Neutrophil (primary cell): Measurements from ENCODE around the gene LPCAT4.
"Not testable (repeated sequence)": the region's sequence is repeated elsewhere in the genome, so short reads cannot be mapped to it uniquely, and the experiment has no call there.

ENCODE experiments used
- H3K27ac ChIP-seq: fragments of 200-600 bp; sonication (generic); 2 replicates; pipeline ENCODE4 v1.5.1; 2016; ENCODE audit warnings: mild to moderate bottlenecking, moderate library complexity
- H3K27me3 ChIP-seq: fragments of 200-600 bp; sonication (generic); 2 replicates; pipeline ENCODE4 v1.6.0; 2016; ENCODE audit warnings: mild to moderate bottlenecking
- H3K36me3 ChIP-seq: fragments of 200-600 bp; sonication (generic); 2 replicates; pipeline ENCODE4 v1.5.1; 2017
- H3K4me1 ChIP-seq, 2 experiments: fragments of 200-600 bp in 1 of 2; sonication (generic) in 1 of 2; 1 replicate in 1 of 2; 2 replicates in 1 of 2; pipeline versions ENCODE4 v1.5.1 to v1.6.1; 2013 to 2016; ENCODE audit warnings: low read depth in 1 of 2, low read length in 1 of 2, mild to moderate bottlenecking in 1 of 2, moderate library complexity in 1 of 2; ENCODE audit not compliant: control insufficient read depth in 1 of 2, insufficient read depth in 1 of 2
- H3K4me3 ChIP-seq, 2 experiments: fragments of 200-600 bp in 1 of 2; sonication (generic) in 1 of 2; 1 replicate in 1 of 2; 2 replicates in 1 of 2; pipeline ENCODE4 v1.5.1; 2013 to 2016; ENCODE audit warnings: low read depth in 1 of 2, low read length in 1 of 2, mild to moderate bottlenecking in 1 of 2, moderate library complexity in 1 of 2
- H3K9me3 ChIP-seq: fragments of 200-600 bp; sonication (generic); 2 replicates; pipeline ENCODE4 v1.5.1; 2016
- TF ChIP-seq, protein P1 (sequence below): fragments of 200-600 bp; sonication (generic); IDR thresholded peaks from 2 replicates; pipeline ENCODE4 v1.5.1; 2016; ENCODE audit warnings: antibody characterized with exemption

The LPCAT4 gene

DNA sequence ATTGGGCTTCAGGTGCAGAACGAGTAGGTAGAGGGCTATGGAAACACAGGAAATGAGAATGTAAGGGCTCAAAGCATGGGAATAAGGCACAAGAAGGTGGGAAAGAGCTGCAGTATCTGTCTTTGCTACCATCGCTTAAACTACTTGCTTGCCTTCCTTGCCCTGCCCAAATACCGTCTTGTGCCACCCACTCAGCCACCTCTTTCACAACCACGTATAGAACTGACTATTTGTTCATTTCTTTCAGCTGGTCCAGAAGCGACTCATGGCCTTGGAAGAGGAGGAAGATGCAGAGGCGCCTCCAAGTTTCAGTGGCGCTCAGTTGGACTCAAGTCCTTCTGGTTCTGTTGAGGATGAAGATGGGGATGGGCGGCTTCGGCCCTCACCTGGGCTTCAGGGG, 11.8 kb downstream of the LPCAT4 start:
- H3K27ac ChIP-seq: no peak overlapping the region
- H3K9me3 ChIP-seq: no peaks in the 10 kb centered on the region
- H3K4me1 ChIP-seq: no peaks in the 10 kb centered on the region
- H3K4me3 ChIP-seq: no peak overlapping the region
- TF ChIP-seq, protein P1, sequence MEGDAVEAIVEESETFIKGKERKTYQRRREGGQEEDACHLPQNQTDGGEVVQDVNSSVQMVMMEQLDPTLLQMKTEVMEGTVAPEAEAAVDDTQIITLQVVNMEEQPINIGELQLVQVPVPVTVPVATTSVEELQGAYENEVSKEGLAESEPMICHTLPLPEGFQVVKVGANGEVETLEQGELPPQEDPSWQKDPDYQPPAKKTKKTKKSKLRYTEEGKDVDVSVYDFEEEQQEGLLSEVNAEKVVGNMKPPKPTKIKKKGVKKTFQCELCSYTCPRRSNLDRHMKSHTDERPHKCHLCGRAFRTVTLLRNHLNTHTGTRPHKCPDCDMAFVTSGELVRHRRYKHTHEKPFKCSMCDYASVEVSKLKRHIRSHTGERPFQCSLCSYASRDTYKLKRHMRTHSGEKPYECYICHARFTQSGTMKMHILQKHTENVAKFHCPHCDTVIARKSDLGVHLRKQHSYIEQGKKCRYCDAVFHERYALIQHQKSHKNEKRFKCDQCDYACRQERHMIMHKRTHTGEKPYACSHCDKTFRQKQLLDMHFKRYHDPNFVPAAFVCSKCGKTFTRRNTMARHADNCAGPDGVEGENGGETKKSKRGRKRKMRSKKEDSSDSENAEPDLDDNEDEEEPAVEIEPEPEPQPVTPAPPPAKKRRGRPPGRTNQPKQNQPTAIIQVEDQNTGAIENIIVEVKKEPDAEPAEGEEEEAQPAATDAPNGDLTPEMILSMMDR: no peak
- peaks cover 10% of the 10 kb centered on the region for H3K36me3 ChIP-seq
- no peaks in the 10 kb centered on the region for H3K27me3 ChIP-seq

DNA sequence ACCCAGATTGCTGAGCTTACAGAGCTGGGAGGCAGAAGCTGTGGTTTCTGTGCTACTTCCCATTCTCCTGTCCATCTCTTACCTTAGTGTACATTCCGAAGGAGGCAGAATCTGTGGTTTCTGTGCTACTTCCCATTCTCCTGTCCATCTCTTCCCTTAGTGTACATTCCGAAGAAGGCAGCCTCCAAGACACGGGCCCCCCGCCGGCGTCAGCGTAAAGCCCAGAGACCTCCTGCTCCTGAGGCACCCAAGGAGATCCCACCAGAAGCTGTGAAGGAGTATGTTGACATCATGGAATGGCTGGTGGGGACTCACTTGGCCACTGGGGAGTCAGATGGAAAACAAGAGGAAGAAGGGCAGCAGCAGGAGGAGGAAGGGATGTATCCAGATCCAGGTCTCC, 12.7 kb downstream of the LPCAT4 start:
- Histone ChIP-seq H3K27ac (no peak overlapping the region), H3K9me3 (no peaks in the 10 kb centered on the region), H3K4me3 (no peak overlapping the region), H3K27me3 (no peaks in the 10 kb centered on the region), H3K4me1 (no peaks in the 10 kb centered on the region), H3K36me3 (peaks cover 5% of the 10 kb centered on the region)
- TF ChIP-seq, protein P1: no peak

DNA sequence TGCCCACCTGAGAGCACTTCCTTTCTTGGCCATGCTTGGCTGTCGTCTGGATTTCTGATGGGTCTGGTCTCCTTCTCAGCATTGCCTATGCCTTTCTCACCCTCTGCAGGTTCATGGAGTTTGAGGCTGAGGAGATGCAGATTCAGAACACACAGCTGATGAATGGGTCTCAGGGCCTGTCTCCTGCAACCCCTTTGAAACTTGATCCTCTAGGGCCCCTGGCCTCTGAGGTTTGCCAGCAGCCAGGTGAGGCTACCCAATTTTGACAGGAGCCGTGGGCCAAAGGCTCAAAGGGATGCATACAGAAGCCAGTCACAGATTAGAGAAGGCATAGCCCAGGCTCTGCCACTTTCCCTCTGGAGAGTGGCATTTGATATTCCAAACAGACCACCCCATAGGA, 13.4 kb downstream of the LPCAT4 start:
- Histone ChIP-seq H3K27me3 (no peaks in the 10 kb centered on the region), H3K4me3 (no peak overlapping the region), H3K27ac (no peak overlapping the region), H3K36me3 (no peaks in the 10 kb centered on the region), H3K9me3 (no peaks in the 10 kb centered on the region), H3K4me1 (no peaks in the 10 kb centered on the region)
- TF ChIP-seq, protein P1: no peak

DNA sequence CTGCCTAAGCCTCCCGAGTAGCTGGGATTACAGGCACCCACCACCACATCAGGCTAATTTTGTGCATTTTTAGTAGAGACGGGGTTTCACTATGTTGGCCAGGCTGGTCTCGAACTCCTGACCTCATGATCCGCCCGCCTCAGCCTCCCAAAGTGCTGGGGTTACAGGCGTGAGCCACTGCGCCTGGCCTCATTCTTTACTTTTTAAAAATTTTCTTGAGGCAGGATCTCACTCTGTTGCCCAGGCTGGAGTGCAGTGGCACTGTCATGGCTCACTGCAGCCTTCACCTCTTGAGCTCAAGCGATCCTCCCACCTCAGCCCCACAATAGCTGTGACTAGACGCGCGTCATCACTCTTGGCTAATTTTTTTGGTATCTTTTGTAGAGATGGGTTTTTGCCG, 14.0 kb downstream of the LPCAT4 start:
- H3K36me3 ChIP-seq, H3K27me3 ChIP-seq, H3K9me3 ChIP-seq, H3K27ac ChIP-seq, H3K4me3 ChIP-seq, H3K4me1 ChIP-seq: not testable (repeated sequence)

DNA sequence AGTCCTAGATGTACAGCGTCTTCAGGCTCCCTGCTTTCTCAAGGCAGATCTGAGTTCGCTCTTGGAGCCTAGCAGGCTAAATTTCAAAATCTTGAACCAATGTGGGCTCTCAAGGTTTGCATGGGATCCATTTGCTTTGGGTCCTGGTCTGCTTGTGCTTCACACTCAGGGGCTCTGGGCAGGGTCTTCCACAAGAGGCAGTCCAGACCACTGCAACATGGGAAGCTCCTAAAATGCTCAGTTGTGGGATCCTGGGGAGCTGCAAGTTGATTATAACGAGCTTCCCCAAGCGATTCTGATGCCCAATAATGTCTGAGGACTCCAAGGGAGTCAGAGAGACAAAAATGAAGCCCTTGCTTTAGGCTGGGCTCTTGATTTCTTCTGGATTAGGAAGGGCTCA, 17.2 kb downstream of the LPCAT4 start:
- no peaks in the 10 kb centered on the region for H3K4me1 ChIP-seq
- H3K4me3 ChIP-seq: no peak overlapping the region
- H3K27me3 ChIP-seq: no peaks in the 10 kb centered on the region
- H3K27ac ChIP-seq: no peak overlapping the region
- TF ChIP-seq, protein P1: no peak
- no peaks in the 10 kb centered on the region for H3K9me3 ChIP-seq
- H3K36me3 ChIP-seq: no peaks in the 10 kb centered on the region

DNA sequence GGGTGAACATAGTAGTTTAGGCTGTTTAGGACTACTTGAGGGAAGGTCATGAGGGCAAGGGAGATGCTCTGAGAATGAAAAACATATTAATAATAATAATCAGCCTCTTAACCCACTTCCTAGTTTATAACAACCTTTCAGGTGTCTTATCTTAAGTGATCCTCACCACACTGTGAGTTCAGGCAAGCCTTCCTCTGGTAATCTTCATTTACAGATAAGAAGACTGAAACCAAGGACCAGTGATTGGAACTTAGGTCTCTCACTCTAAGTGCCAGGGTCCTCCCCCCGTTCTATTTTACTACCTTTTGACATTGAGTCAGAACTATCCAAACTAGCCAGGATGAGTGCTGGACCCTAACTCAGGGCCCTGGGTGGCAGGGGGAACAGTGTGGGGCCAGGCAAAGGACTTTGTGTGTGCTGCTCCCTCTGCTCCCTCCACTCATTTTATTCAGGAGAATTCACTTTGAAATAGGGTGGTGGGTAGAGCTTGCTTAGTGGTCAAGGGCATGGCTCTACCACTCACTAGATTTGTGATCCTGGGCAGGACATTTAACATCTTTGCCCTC, 18.2 kb downstream of the LPCAT4 start:
- Histone ChIP-seq H3K4me1 (no peaks in the 10 kb centered on the region), H3K27me3 (no peaks in the 10 kb centered on the region), H3K36me3 (no peaks in the 10 kb centered on the region), H3K9me3 (no peaks in the 10 kb centered on the region), H3K27ac (no peak overlapping the region), H3K4me3 (no peak overlapping the region)
- TF ChIP-seq, protein P1: no peak
